Measurements from ENCODE around the gene IL37.

IL37 gene

GRCh38 chr2:112879491-112880041, 31.4 kb upstream of the IL37 start:
- TF ChIP-seq ESRRG (CRISPR knock-in tag; IDR thresholded peaks at IDR 0.05) (no peak), RARB (CRISPR knock-in tag; IDR thresholded peaks at IDR 0.05) (no peak), ISL1 (CRISPR knock-in tag; IDR thresholded peaks at IDR 0.05) (no peak), TOX (CRISPR knock-in tag; IDR thresholded peaks at IDR 0.05; ENCODE audit: borderline replicate concordance) (no peak), CSDC2 (CRISPR knock-in tag; IDR thresholded peaks at IDR 0.05) (no peak), SNAI2 (CRISPR knock-in tag; IDR thresholded peaks at IDR 0.05) (no peak), PPARA (CRISPR knock-in tag; IDR thresholded peaks at IDR 0.05; ENCODE audit: borderline replicate concordance) (no peak), OSR1 (CRISPR knock-in tag; IDR thresholded peaks at IDR 0.05) (no peak), ZNF565 (CRISPR knock-in tag; conservative IDR thresholded peaks at IDR 0.05; ENCODE audit: low read depth) (no peak), ZNF8 (CRISPR knock-in tag; IDR thresholded peaks at IDR 0.05) (no peak), ZFP3 (CRISPR knock-in tag; IDR thresholded peaks at IDR 0.05) (no peak)
- TF ChIP-seq, protein P1, sequence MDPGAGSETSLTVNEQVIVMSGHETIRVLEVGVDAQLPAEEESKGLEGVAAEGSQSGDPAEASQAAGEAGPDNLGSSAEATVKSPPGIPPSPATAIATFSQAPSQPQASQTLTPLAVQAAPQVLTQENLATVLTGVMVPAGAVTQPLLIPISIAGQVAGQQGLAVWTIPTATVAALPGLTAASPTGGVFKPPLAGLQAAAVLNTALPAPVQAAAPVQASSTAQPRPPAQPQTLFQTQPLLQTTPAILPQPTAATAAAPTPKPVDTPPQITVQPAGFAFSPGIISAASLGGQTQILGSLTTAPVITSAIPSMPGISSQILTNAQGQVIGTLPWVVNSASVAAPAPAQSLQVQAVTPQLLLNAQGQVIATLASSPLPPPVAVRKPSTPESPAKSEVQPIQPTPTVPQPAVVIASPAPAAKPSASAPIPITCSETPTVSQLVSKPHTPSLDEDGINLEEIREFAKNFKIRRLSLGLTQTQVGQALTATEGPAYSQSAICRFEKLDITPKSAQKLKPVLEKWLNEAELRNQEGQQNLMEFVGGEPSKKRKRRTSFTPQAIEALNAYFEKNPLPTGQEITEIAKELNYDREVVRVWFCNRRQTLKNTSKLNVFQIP (CRISPR knock-in tag; IDR thresholded peaks at IDR 0.05; ENCODE audit: borderline replicate concordance, low read depth), result no peak
- TF ChIP-seq, protein P2, sequence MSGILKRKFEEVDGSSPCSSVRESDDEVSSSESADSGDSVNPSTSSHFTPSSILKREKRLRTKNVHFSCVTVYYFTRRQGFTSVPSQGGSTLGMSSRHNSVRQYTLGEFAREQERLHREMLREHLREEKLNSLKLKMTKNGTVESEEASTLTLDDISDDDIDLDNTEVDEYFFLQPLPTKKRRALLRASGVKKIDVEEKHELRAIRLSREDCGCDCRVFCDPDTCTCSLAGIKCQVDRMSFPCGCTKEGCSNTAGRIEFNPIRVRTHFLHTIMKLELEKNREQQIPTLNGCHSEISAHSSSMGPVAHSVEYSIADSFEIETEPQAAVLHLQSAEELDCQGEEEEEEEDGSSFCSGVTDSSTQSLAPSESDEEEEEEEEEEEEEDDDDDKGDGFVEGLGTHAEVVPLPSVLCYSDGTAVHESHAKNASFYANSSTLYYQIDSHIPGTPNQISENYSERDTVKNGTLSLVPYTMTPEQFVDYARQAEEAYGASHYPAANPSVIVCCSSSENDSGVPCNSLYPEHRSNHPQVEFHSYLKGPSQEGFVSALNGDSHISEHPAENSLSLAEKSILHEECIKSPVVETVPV (CRISPR knock-in tag; IDR thresholded peaks at IDR 0.05), result no peak
- TF ChIP-seq, protein P3, sequence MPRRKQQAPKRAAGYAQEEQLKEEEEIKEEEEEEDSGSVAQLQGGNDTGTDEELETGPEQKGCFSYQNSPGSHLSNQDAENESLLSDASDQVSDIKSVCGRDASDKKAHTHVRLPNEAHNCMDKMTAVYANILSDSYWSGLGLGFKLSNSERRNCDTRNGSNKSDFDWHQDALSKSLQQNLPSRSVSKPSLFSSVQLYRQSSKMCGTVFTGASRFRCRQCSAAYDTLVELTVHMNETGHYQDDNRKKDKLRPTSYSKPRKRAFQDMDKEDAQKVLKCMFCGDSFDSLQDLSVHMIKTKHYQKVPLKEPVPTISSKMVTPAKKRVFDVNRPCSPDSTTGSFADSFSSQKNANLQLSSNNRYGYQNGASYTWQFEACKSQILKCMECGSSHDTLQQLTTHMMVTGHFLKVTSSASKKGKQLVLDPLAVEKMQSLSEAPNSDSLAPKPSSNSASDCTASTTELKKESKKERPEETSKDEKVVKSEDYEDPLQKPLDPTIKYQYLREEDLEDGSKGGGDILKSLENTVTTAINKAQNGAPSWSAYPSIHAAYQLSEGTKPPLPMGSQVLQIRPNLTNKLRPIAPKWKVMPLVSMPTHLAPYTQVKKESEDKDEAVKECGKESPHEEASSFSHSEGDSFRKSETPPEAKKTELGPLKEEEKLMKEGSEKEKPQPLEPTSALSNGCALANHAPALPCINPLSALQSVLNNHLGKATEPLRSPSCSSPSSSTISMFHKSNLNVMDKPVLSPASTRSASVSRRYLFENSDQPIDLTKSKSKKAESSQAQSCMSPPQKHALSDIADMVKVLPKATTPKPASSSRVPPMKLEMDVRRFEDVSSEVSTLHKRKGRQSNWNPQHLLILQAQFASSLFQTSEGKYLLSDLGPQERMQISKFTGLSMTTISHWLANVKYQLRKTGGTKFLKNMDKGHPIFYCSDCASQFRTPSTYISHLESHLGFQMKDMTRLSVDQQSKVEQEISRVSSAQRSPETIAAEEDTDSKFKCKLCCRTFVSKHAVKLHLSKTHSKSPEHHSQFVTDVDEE (CRISPR knock-in tag; IDR thresholded peaks at IDR 0.05), result no peak
- ATAC-seq, result no peak

- TF ChIP-seq RARB (CRISPR knock-in tag; IDR thresholded peaks at IDR 0.05) (no peak), OSR1 (CRISPR knock-in tag; IDR thresholded peaks at IDR 0.05) (no peak), TCF4 (CRISPR knock-in tag; IDR thresholded peaks at IDR 0.05; ENCODE audit: borderline replicate concordance) (no peak), ZNF70 (CRISPR knock-in tag; IDR thresholded peaks at IDR 0.05) (no peak), PPARA (CRISPR knock-in tag; IDR thresholded peaks at IDR 0.05; ENCODE audit: borderline replicate concordance) (no peak), SNAI2 (CRISPR knock-in tag; IDR thresholded peaks at IDR 0.05) (no peak), ISL1 (CRISPR knock-in tag; IDR thresholded peaks at IDR 0.05) (no peak), ESRRG (CRISPR knock-in tag; IDR thresholded peaks at IDR 0.05) (no peak), BACH2 (CRISPR knock-in tag; IDR thresholded peaks at IDR 0.05; ENCODE audit: borderline replicate concordance) (no peak), ZFP30 (CRISPR knock-in tag; IDR thresholded peaks at IDR 0.05) (no peak), ZFP3 (CRISPR knock-in tag; IDR thresholded peaks at IDR 0.05) (no peak), GLIS3 (CRISPR knock-in tag; IDR thresholded peaks at IDR 0.05) (no peak), PATZ1 (CRISPR knock-in tag; IDR thresholded peaks at IDR 0.05; ENCODE audit: borderline replicate concordance) (no peak), ZNF8 (CRISPR knock-in tag; IDR thresholded peaks at IDR 0.05) (no peak), ARNTL (CRISPR knock-in tag; IDR thresholded peaks at IDR 0.05; ENCODE audit: borderline replicate concordance, low read depth) (no peak), TOX (CRISPR knock-in tag; IDR thresholded peaks at IDR 0.05; ENCODE audit: borderline replicate concordance) (no peak)
- TF ChIP-seq, protein P3 (CRISPR knock-in tag; IDR thresholded peaks at IDR 0.05), result no peak
- TF ChIP-seq, protein P2 (CRISPR knock-in tag; IDR thresholded peaks at IDR 0.05), result no peak
- TF ChIP-seq, protein P1 (CRISPR knock-in tag; IDR thresholded peaks at IDR 0.05; ENCODE audit: borderline replicate concordance, low read depth), result no peak
- TF ChIP-seq, protein P4, sequence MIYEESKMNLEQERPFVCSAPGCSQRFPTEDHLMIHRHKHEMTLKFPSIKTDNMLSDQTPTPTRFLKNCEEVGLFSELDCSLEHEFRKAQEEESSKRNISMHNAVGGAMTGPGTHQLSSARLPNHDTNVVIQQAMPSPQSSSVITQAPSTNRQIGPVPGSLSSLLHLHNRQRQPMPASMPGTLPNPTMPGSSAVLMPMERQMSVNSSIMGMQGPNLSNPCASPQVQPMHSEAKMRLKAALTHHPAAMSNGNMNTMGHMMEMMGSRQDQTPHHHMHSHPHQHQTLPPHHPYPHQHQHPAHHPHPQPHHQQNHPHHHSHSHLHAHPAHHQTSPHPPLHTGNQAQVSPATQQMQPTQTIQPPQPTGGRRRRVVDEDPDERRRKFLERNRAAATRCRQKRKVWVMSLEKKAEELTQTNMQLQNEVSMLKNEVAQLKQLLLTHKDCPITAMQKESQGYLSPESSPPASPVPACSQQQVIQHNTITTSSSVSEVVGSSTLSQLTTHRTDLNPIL (CRISPR knock-in tag; IDR thresholded peaks at IDR 0.05; ENCODE audit: low read depth), result no peak
- ATAC-seq, result no peak
Measured at GRCh38 chr2:112880091-112880531, 30.9 kb upstream of the IL37 start.

All from SK-N-SH treated with all-trans-retinoic acid at 6 μM for 48 hours (cell line).